IPS DF 6.9 (cell line): ENCODE data around the gene EGLN3.
A peak's percentile ranks its signal among the peaks of the same experiment; 100 is the strongest.

Experiments
- DNase-seq: peaks from one replicate; pipeline ENCODE4 v3.0.0-alpha.2; 2013; ENCODE audit warnings: low read depth, low spot score
- H3K27ac ChIP-seq: one replicate; pipeline ENCODE4 v1.5.1; 2013; ENCODE audit warnings: low read length, control low read depth
- H3K27me3 ChIP-seq: 2 replicates; pipeline ENCODE4 v1.6.1; 2013; ENCODE audit warnings: mild to moderate bottlenecking, low read length; ENCODE audit not compliant: control insufficient read depth, insufficient read depth
- H3K36me3 ChIP-seq: 2 replicates; pipeline ENCODE4 v1.6.1; 2013; ENCODE audit warnings: low read length; ENCODE audit not compliant: control insufficient read depth, insufficient read depth
- H3K4me1 ChIP-seq: 2 replicates; pipeline ENCODE4 v1.6.1; 2013; ENCODE audit warnings: low read length; ENCODE audit not compliant: control insufficient read depth, insufficient read depth
- H3K4me3 ChIP-seq: 2 replicates; pipeline ENCODE4 v1.5.1; 2013; ENCODE audit warnings: mild to moderate bottlenecking, low read length
- H3K9me3 ChIP-seq: 2 replicates; pipeline ENCODE4 v1.6.1; 2013; ENCODE audit warnings: low read length, inconsistent platforms; ENCODE audit not compliant: control insufficient read depth, insufficient read depth
- WGBS: extraction: QIAGEN DNeasy Blood & Tissue Kit; methylation state at CpG from one replicate; pipeline ENCODE4 v1.1.7; 2013; ENCODE audit warnings: mixed read lengths, missing lambda C conversion rate; ENCODE audit not compliant: insufficient read length, insufficient coverage; 5-methylcytosine and 5-hydroxymethylcytosine counted together

Gene EGLN3

GRCh38 chr14:33950320-33951182 lies at the start of gene EGLN3:
Gene EGLN3, minus strand, starts transcription at chr14:33951074. Its CDS starts 322 bp downstream, at chr14:33950752.
- DNase-seq = peak; percentile 68
- no peaks in the 10 kb centered on the region for H3K36me3 ChIP-seq
- no peak within 1 kb of the TSS for H3K27ac ChIP-seq
- no peaks in the 10 kb centered on the region; the same call in 1 of the 2 replicates for H3K27me3 ChIP-seq
- no CpG with 5 or more reads among the region's 91 CpGs for WGBS
- peak within 1 kb of the TSS; percentile 37 for H3K4me3 ChIP-seq
- H3K4me1 ChIP-seq = no peaks in the 10 kb centered on the region; the same call in 1 of the 2 replicates
- no peaks in the 10 kb centered on the region for H3K9me3 ChIP-seq

- Histone ChIP-seq H3K9me3 (no peaks in the 10 kb centered on the region), H3K4me3 (no peak overlapping the region), H3K27me3 (no peaks in the 10 kb centered on the region), H3K36me3 (no peaks in the 10 kb centered on the region), H3K27ac (no peak overlapping the region), H3K4me1 (no peaks in the 10 kb centered on the region)
- WGBS = no CpG with 5 or more reads among the region's 4 CpGs
- no peak for DNase-seq
Measured at GRCh38 chr14:34000396-34000795, 49.5 kb upstream of the EGLN3 start.

GRCh38 chr14:33999771-34000291 lies 49.0 kb upstream of the EGLN3 start:
- no peaks in the 10 kb centered on the region for H3K27me3 ChIP-seq
- no CpG with 5 or more reads among the region's 3 CpGs for WGBS
- no peak overlapping the region for H3K27ac ChIP-seq
- H3K9me3 ChIP-seq = no peaks in the 10 kb centered on the region
- DNase-seq = no peak
- no peaks in the 10 kb centered on the region for H3K36me3 ChIP-seq
- no peak overlapping the region for H3K4me3 ChIP-seq
- no peaks in the 10 kb centered on the region for H3K4me1 ChIP-seq

GRCh38 chr14:33997611-33998010 lies 46.7 kb upstream of the EGLN3 start:
- no peak for DNase-seq
- Histone ChIP-seq H3K27ac (no peak overlapping the region), H3K36me3 (no peaks in the 10 kb centered on the region), H3K4me3 (no peak overlapping the region), H3K4me1 (no peaks in the 10 kb centered on the region), H3K9me3 (no peaks in the 10 kb centered on the region), H3K27me3 (no peaks in the 10 kb centered on the region)
- no CpG with 5 or more reads among the region's 2 CpGs for WGBS

- Histone ChIP-seq H3K27me3 (no peaks in the 10 kb centered on the region), H3K9me3 (no peaks in the 10 kb centered on the region), H3K36me3 (no peaks in the 10 kb centered on the region), H3K4me1 (no peaks in the 10 kb centered on the region), H3K4me3 (no peak overlapping the region), H3K27ac (no peak overlapping the region)
- 100% methylated on average over 4 of the region's 8 CpGs for WGBS
- no peak for DNase-seq
Measured at GRCh38 chr14:33996462-33996861, 45.6 kb upstream of the EGLN3 start.

GRCh38 chr14:33993246-33993645 lies 42.4 kb upstream of the EGLN3 start:
- Histone ChIP-seq H3K27ac (no peak overlapping the region), H3K4me3 (no peak overlapping the region), H3K36me3 (no peaks in the 10 kb centered on the region), H3K4me1 (no peaks in the 10 kb centered on the region), H3K9me3 (no peaks in the 10 kb centered on the region), H3K27me3 (no peaks in the 10 kb centered on the region)
- no peak for DNase-seq
- no CpG with 5 or more reads among the region's 1 CpG for WGBS

- Histone ChIP-seq H3K4me1 (no peaks in the 10 kb centered on the region), H3K9me3 (no peaks in the 10 kb centered on the region), H3K36me3 (no peaks in the 10 kb centered on the region), H3K4me3 (no peak overlapping the region), H3K27me3 (no peaks in the 10 kb centered on the region), H3K27ac (no peak overlapping the region)
- no peak for DNase-seq
- WGBS = no CpG with 5 or more reads among the region's 3 CpGs
Measured at GRCh38 chr14:33992274-33993007, 41.6 kb upstream of the EGLN3 start.

GRCh38 chr14:33990790-33991189 lies 39.9 kb upstream of the EGLN3 start:
- WGBS = no CpG with 5 or more reads among the region's 1 CpG
- no peak overlapping the region for H3K27ac ChIP-seq
- DNase-seq = no peak

GRCh38 chr14:33987565-33988080 lies 36.7 kb upstream of the EGLN3 start:
- WGBS = no CpG with 5 or more reads among the region's 4 CpGs
- DNase-seq = no peak

More at GRCh38 chr14:33990790-33991189, 39.9 kb upstream of the EGLN3 start:
- no peaks in the 10 kb centered on the region for H3K27me3 ChIP-seq
- no peak overlapping the region for H3K4me3 ChIP-seq
- H3K9me3 ChIP-seq = no peaks in the 10 kb centered on the region
- no peaks in the 10 kb centered on the region for H3K4me1 ChIP-seq
- H3K36me3 ChIP-seq = no peaks in the 10 kb centered on the region

GRCh38 chr14:33986804-33987203 lies 35.9 kb upstream of the EGLN3 start:
- no peaks in the 10 kb centered on the region for H3K36me3 ChIP-seq
- DNase-seq = peak; percentile 25
- peaks cover 1% of the 10 kb centered on the region; the same call in 1 of the 2 replicates for H3K9me3 ChIP-seq
- H3K4me3 ChIP-seq = no peak overlapping the region
- WGBS = no CpG with 5 or more reads among the region's 5 CpGs
- H3K27me3 ChIP-seq = no peaks in the 10 kb centered on the region
- no peak overlapping the region for H3K27ac ChIP-seq
- H3K4me1 ChIP-seq = no peaks in the 10 kb centered on the region

More at GRCh38 chr14:33987565-33988080, 36.7 kb upstream of the EGLN3 start:
- H3K9me3 ChIP-seq = peaks cover 1% of the 10 kb centered on the region; the same call in 1 of the 2 replicates
- H3K4me1 ChIP-seq = no peaks in the 10 kb centered on the region
- no peak overlapping the region for H3K4me3 ChIP-seq
- H3K36me3 ChIP-seq = no peaks in the 10 kb centered on the region
- H3K27ac ChIP-seq = no peak overlapping the region
- H3K27me3 ChIP-seq = no peaks in the 10 kb centered on the region
